WTC11 (cell line): ENCODE data around the gene FGD6. TPM values are rescaled to one million over a fixed set of nuclear protein-coding genes. Genes with fewer than 3 reads are reported as not detected.

Experiments used
- ATAC-seq: fragments of 200-7000 bp; cut with Tn5 transposase; 2 replicates; pipeline ENCODE4 v1.10.0; 2021; ENCODE audit warnings: mild to moderate bottlenecking, moderate library complexity
- CTCF ChIA-PET: fragments of 300-600 bp; sonication (Branson Sonifier 250); formaldehyde crosslinking; loops from one replicate; lab custom pipeline; 2021; ENCODE audit warnings: antibody characterized with exemption; lab: Charles Lee
- POLR2A ChIA-PET: fragments of 350-600 bp; sonication (Branson Sonifier 250); formaldehyde crosslinking; loops from one replicate; lab custom pipeline; 2021; ENCODE audit warnings: antibody characterized with exemption; lab: Charles Lee
- DNase-seq: peaks from one replicate; pipeline ENCODE4 v3.0.0; 2021; ENCODE audit warnings: low spot score
- H3K27ac Mint-ChIP-seq: 2 replicates; pipeline ENCODE4 v1.8.0; 2021; ENCODE audit warnings: mixed read lengths
- H3K27me3 Mint-ChIP-seq: 2 replicates; pipeline ENCODE4 v1.8.0; 2021; ENCODE audit warnings: low read depth, mild to moderate bottlenecking, moderate library complexity, mixed read lengths
- H3K36me3 Mint-ChIP-seq: 2 replicates; pipeline ENCODE4 v1.8.0; 2021; ENCODE audit warnings: mixed read lengths
- H3K4me1 Mint-ChIP-seq: 2 replicates; pipeline ENCODE4 v1.8.0; 2022; ENCODE audit warnings: mixed read lengths
- H3K4me3 Mint-ChIP-seq: 2 replicates; pipeline ENCODE4 v1.8.0; 2021; ENCODE audit warnings: mild to moderate bottlenecking, moderate library complexity, mixed read lengths
- H3K9me3 Mint-ChIP-seq: 2 replicates; pipeline ENCODE4 v1.8.0; 2021; ENCODE audit warnings: mixed read lengths
- CBFB ChIP-seq: sonication (generic); formaldehyde crosslinking; IDR thresholded peaks from 2 replicates; pipeline ENCODE4 v1.8.1; 2022; ENCODE audit warnings: mild to moderate bottlenecking, low read depth, missing genetic modification reagents
- CREB1 ChIP-seq: sonication (generic); formaldehyde crosslinking; IDR thresholded peaks from 2 replicates; pipeline ENCODE4 v1.8.0; 2023; ENCODE audit warnings: mild to moderate bottlenecking, missing genetic modification reagents
- ELF4 ChIP-seq: sonication (generic); formaldehyde crosslinking; IDR thresholded peaks from 2 replicates; pipeline ENCODE4 v1.8.1; 2022; ENCODE audit warnings: low read depth, mild to moderate bottlenecking, moderate library complexity, missing genetic modification reagents
- FOXJ3 ChIP-seq: sonication (generic); formaldehyde crosslinking; IDR thresholded peaks from 2 replicates; pipeline ENCODE4 v1.9.0; 2021; ENCODE audit warnings: missing genetic modification reagents, mild to moderate bottlenecking, borderline replicate concordance
- GABPB1 ChIP-seq: sonication (generic); formaldehyde crosslinking; IDR thresholded peaks from 2 replicates; pipeline ENCODE4 v1.8.1; 2023; ENCODE audit warnings: mild to moderate bottlenecking, missing genetic modification reagents
- HMGA2 ChIP-seq: fragments of 250-450 bp; sonication (Bioruptor Pico); IDR thresholded peaks from 2 replicates; pipeline ENCODE4 v1.4.0; 2021; ENCODE audit warnings: mild to moderate bottlenecking, moderate library complexity
- JAZF1 ChIP-seq: fragments of 250-450 bp; sonication (Bioruptor Pico); IDR thresholded peaks from 2 replicates; pipeline ENCODE4 v1.9.0; 2021; ENCODE audit warnings: moderate library complexity, mild to moderate bottlenecking, inconsistent platforms
- JUN ChIP-seq: sonication (generic); formaldehyde crosslinking; IDR thresholded peaks from 2 replicates; pipeline ENCODE4 v1.8.0; 2023; ENCODE audit warnings: mild to moderate bottlenecking, missing genetic modification reagents
- MYBL2 ChIP-seq: sonication (generic); formaldehyde crosslinking; IDR thresholded peaks from 2 replicates; pipeline ENCODE4 v1.8.1; 2023; ENCODE audit warnings: mild to moderate bottlenecking, moderate library complexity, missing genetic modification reagents
- NFE2L1 ChIP-seq: sonication (generic); formaldehyde crosslinking; IDR thresholded peaks from 2 replicates; pipeline ENCODE4 v1.8.1; 2023; ENCODE audit warnings: missing genetic modification reagents
- OVOL2 ChIP-seq: fragments of 250-450 bp; sonication (Bioruptor Pico); IDR thresholded peaks from 2 replicates; pipeline ENCODE4 v1.9.0; 2021; ENCODE audit warnings: mild to moderate bottlenecking, borderline replicate concordance
- PRRX2 ChIP-seq: fragments of 250-450 bp; sonication (Bioruptor Pico); IDR thresholded peaks from 2 replicates; pipeline ENCODE4 v1.8.0; 2021; ENCODE audit warnings: mild to moderate bottlenecking
- RORB ChIP-seq: fragments of 250-450 bp; sonication (Bioruptor Pico); IDR thresholded peaks from 2 replicates; pipeline ENCODE4 v1.9.0; 2021; ENCODE audit warnings: mild to moderate bottlenecking
- SMAD4 ChIP-seq: sonication (generic); formaldehyde crosslinking; IDR thresholded peaks from 2 replicates; pipeline ENCODE4 v1.8.0; 2022; ENCODE audit warnings: mild to moderate bottlenecking, missing genetic modification reagents
- ZNF219 ChIP-seq: sonication (generic); formaldehyde crosslinking; IDR thresholded peaks from 2 replicates; pipeline ENCODE4 v1.8.0; 2023; ENCODE audit warnings: missing genetic modification reagents, mild to moderate bottlenecking, borderline replicate concordance
- ZNF232 ChIP-seq: sonication (generic); formaldehyde crosslinking; IDR thresholded peaks from 2 replicates; pipeline ENCODE4 v1.8.0; 2022; ENCODE audit warnings: mild to moderate bottlenecking, missing genetic modification reagents
- ZNF416 ChIP-seq: fragments of 250-450 bp; sonication (Bioruptor Pico); IDR thresholded peaks from 2 replicates; pipeline ENCODE4 v1.9.0; 2021; ENCODE audit warnings: mild to moderate bottlenecking, inconsistent platforms
- total RNA-seq: library from RNA; stranded (reverse); gene quantifications from 3 replicates; pipeline ENCODE4 v1.2.3, GENCODE V29; 2021
- TF ChIP-seq, protein P1 (sequence below): sonication (generic); formaldehyde crosslinking; IDR thresholded peaks from 2 replicates; pipeline ENCODE4 v1.8.1; 2023; ENCODE audit warnings: mild to moderate bottlenecking, missing genetic modification reagents, borderline replicate concordance
- TF ChIP-seq, protein P2 (sequence below): sonication (generic); formaldehyde crosslinking; IDR thresholded peaks from 2 replicates; pipeline ENCODE4 v1.8.1; 2023; ENCODE audit warnings: mild to moderate bottlenecking, missing genetic modification reagents, moderate library complexity
- TF ChIP-seq, protein P3 (sequence below): fragments of 250-450 bp; sonication (Bioruptor Pico); conservative IDR thresholded peaks from 2 replicates; pipeline ENCODE4 v1.9.0; 2021; ENCODE audit warnings: mild to moderate bottlenecking
- TF ChIP-seq, protein P4 (sequence below): sonication (generic); formaldehyde crosslinking; IDR thresholded peaks from 2 replicates; pipeline ENCODE4 v1.8.1; 2022; ENCODE audit warnings: missing genetic modification reagents, borderline replicate concordance
- TF ChIP-seq, protein P5 (sequence below): sonication (generic); formaldehyde crosslinking; IDR thresholded peaks from 2 replicates; pipeline ENCODE4 v1.8.1; 2022; ENCODE audit warnings: low read depth, missing genetic modification reagents, borderline replicate concordance

Gene FGD6
- total RNA-seq, 1 experiment from 2014 or later, result 28.2 TPM

DNA sequence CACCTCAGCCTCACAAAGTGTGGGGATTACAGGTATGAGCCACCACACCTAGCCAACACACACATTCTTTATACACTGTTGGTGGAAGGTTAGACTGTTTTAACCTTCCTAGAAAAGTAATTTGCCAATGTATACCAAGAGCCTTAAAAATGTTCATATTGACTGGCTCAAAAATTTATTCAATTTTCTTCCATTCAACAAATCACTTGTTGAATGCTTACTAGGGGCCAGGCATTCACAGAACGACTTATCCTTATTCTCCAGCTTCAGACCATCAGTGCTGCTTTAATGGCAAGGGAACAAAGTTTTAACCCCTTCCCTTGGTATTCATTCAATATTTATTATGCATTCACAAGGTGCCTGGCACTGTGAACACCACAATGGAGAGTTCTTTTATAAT, 146.9 kb downstream of the FGD6 start:
- Mint-ChIP-seq H3K4me3 (no peak overlapping the region), H3K4me1 (no peaks in the 10 kb centered on the region; the same call in 1 of the 2 replicates), H3K9me3 (no peaks in the 10 kb centered on the region), H3K36me3 (peaks cover 15% of the 10 kb centered on the region), H3K27ac (peak overlapping the region; percentile 87; the same call in 1 of the 2 replicates), H3K27me3 (no peaks in the 10 kb centered on the region; the same call in 1 of the 2 replicates)
- DNase-seq (no peak), ATAC-seq (no peak)
- no peak for TF ChIP-seq JUN (CRISPR knock-in tag)
- TF ChIP-seq JAZF1 (CRISPR knock-in tag), result no peak
- TF ChIP-seq, protein P1, sequence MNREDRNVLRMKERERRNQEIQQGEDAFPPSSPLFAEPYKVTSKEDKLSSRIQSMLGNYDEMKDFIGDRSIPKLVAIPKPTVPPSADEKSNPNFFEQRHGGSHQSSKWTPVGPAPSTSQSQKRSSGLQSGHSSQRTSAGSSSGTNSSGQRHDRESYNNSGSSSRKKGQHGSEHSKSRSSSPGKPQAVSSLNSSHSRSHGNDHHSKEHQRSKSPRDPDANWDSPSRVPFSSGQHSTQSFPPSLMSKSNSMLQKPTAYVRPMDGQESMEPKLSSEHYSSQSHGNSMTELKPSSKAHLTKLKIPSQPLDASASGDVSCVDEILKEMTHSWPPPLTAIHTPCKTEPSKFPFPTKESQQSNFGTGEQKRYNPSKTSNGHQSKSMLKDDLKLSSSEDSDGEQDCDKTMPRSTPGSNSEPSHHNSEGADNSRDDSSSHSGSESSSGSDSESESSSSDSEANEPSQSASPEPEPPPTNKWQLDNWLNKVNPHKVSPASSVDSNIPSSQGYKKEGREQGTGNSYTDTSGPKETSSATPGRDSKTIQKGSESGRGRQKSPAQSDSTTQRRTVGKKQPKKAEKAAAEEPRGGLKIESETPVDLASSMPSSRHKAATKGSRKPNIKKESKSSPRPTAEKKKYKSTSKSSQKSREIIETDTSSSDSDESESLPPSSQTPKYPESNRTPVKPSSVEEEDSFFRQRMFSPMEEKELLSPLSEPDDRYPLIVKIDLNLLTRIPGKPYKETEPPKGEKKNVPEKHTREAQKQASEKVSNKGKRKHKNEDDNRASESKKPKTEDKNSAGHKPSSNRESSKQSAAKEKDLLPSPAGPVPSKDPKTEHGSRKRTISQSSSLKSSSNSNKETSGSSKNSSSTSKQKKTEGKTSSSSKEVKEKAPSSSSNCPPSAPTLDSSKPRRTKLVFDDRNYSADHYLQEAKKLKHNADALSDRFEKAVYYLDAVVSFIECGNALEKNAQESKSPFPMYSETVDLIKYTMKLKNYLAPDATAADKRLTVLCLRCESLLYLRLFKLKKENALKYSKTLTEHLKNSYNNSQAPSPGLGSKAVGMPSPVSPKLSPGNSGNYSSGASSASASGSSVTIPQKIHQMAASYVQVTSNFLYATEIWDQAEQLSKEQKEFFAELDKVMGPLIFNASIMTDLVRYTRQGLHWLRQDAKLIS (CRISPR knock-in tag), result no peak
- TF ChIP-seq RORB (CRISPR knock-in tag), result no peak
- TF ChIP-seq MYBL2 (CRISPR knock-in tag), result no peak
- ChIA-PET POLR2A (no interaction called here), CTCF (no interaction called here)

DNA sequence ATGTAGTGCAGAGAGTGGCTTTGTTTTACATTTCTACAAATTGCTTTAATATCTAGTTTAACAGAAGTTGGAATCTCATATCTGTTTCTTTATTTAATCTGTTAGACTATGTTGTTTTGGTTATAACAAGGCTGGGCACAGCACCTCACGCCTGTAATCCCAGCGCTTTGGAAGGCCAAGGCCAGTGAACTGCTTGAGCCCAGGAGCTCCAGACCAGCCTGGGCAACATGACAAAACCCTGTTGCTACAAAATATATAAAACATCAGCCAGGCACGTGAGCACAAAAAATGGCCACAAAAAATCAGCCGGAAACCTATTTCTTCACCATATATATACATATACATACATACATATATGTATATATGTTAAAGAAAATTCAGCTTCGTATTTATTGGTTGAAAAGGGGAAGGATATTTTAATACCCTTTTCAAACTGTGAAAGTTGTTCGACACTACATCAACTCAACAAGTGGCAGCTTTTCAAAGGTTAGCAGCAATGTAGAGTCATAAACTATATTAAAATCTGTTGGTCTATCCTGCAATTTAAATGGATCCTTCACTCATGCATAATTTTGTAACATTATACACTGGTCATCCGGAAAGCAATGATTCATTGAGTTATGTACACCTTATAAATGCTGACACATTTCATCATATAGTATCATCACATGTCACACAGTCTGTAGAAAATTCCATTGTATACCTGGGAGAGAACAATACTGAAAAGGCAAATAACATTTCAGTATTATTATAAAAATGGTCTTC, 151.0 kb downstream of the FGD6 start:
- Mint-ChIP-seq H3K27ac (no peak overlapping the region), H3K36me3 (peaks cover 39% of the 10 kb centered on the region), H3K4me3 (no peak overlapping the region), H3K9me3 (no peaks in the 10 kb centered on the region), H3K4me1 (no peaks in the 10 kb centered on the region), H3K27me3 (no peaks in the 10 kb centered on the region)
- CTCF ChIA-PET, result no interaction called here
- ATAC-seq (no peak), DNase-seq (no peak)
- TF ChIP-seq PRRX2 (CRISPR knock-in tag) (no peak), CREB1 (CRISPR knock-in tag) (no peak), ZNF232 (CRISPR knock-in tag) (no peak)
- TF ChIP-seq, protein P2, sequence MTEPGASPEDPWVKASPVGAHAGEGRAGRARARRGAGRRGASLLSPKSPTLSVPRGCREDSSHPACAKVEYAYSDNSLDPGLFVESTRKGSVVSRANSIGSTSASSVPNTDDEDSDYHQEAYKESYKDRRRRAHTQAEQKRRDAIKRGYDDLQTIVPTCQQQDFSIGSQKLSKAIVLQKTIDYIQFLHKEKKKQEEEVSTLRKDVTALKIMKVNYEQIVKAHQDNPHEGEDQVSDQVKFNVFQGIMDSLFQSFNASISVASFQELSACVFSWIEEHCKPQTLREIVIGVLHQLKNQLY (CRISPR knock-in tag), result no peak
- TF ChIP-seq, protein P3, sequence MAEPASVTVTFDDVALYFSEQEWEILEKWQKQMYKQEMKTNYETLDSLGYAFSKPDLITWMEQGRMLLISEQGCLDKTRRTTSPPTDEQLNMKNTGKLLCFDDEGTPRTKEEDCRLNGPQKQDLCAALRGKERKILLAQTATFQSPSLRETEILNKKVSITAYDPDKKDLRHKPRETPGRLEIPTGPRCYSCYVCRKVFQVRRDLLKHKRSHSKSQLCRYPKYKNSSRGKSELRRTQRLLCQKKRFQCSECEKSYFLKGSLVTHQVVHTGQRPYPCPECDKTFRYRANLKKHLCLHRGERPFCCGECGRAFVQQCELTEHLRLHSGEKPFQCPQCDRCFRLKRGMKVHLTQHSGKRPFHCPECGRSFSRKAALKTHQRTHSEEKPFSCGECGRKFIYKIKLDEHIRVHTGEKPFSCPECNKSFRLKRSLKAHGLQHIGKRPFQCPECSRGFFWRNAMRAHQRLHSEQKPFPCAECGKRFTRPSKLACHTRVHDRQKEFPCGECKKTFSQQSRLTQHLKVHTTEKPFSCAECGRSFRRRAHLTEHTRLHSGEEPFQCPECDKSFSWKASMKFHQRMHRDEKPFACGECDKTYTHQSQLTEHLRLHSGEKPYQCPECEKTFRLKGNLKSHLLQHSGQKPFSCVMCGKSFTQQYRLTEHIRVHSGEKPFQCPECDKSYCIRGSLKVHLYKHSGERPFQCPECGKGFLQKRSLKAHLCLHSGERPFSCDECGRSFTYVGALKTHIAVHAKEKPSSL (CRISPR knock-in tag), result no peak
- POLR2A ChIA-PET, result no interaction called here

DNA sequence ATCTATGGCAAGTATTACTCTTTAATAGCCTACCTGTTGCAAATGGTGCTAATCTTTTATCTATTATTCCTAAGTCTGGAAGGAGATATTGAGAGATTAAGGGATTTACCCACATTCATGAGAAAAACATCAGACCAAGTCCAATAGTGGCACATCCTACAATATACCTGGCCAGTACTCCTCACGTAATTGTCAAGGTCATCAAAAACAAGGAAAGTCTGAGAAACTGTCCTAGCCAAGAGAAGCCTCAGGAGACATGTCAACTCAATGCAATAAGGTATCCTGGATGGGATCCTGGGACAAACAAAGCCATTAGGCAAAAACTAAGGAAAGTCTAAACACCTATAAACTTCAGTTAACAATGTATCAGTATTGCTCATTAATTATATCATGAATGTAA, 156.3 kb downstream of the FGD6 start:
- no peak overlapping the region for H3K4me3 Mint-ChIP-seq
- no peaks in the 10 kb centered on the region for H3K9me3 Mint-ChIP-seq
- H3K4me1 Mint-ChIP-seq, result no peaks in the 10 kb centered on the region
- CTCF ChIA-PET, result no interaction called here
- POLR2A ChIA-PET, result no interaction called here
- H3K27me3 Mint-ChIP-seq, result no peaks in the 10 kb centered on the region
- no peak overlapping the region for H3K27ac Mint-ChIP-seq
- ATAC-seq, result no peak
- no peak for DNase-seq
- H3K36me3 Mint-ChIP-seq, result peaks cover 60% of the 10 kb centered on the region
- no peak for TF ChIP-seq ZNF219 (CRISPR knock-in tag)
- no peak for TF ChIP-seq ELF4
- TF ChIP-seq, protein P4, sequence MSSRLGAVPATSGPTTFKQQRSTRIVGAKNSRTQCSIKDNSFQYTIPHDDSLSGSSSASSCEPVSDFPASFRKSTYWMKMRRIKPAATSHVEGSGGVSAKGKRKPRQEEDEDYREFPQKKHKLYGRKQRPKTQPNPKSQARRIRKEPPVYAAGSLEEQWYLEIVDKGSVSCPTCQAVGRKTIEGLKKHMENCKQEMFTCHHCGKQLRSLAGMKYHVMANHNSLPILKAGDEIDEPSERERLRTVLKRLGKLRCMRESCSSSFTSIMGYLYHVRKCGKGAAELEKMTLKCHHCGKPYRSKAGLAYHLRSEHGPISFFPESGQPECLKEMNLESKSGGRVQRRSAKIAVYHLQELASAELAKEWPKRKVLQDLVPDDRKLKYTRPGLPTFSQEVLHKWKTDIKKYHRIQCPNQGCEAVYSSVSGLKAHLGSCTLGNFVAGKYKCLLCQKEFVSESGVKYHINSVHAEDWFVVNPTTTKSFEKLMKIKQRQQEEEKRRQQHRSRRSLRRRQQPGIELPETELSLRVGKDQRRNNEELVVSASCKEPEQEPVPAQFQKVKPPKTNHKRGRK (CRISPR knock-in tag), result no peak
- no peak for TF ChIP-seq ZNF416
- TF ChIP-seq OVOL2, result no peak
- no peak for TF ChIP-seq CBFB (CRISPR knock-in tag)
- TF ChIP-seq HMGA2 (CRISPR knock-in tag), result no peak
- no peak for TF ChIP-seq GABPB1
- TF ChIP-seq FOXJ3, result no peak
- no peak for TF ChIP-seq NFE2L1
- TF ChIP-seq, protein P5, sequence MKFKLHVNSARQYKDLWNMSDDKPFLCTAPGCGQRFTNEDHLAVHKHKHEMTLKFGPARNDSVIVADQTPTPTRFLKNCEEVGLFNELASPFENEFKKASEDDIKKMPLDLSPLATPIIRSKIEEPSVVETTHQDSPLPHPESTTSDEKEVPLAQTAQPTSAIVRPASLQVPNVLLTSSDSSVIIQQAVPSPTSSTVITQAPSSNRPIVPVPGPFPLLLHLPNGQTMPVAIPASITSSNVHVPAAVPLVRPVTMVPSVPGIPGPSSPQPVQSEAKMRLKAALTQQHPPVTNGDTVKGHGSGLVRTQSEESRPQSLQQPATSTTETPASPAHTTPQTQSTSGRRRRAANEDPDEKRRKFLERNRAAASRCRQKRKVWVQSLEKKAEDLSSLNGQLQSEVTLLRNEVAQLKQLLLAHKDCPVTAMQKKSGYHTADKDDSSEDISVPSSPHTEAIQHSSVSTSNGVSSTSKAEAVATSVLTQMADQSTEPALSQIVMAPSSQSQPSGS (CRISPR knock-in tag), result no peak
- TF ChIP-seq SMAD4 (CRISPR knock-in tag), result no peak
